Uterus (tissue), 2 donors: ENCODE data around the gene MLPH.

ENCODE experiments used
- POLR2A ChIP-seq, 2 donors: fragments of 450-650 bp; IDR thresholded peaks; one replicate each; pipeline ENCODE4 v1.6.1; 2016; ENCODE audit warnings: antibody characterized with exemption in 2 of 2, mild to moderate bottlenecking in 1 of 2, moderate library complexity in 1 of 2
- TF ChIP-seq, protein P1 (sequence below), 4 experiments: fragments of 200-600 bp in 2 of 4; fragments of 450-650 bp in 2 of 4; sonication (generic) in 2 of 4; IDR thresholded peaks; one replicate each; pipeline ENCODE4 v1.5.1; 2016 to 2019; ENCODE audit warnings: antibody characterized with exemption in 4 of 4, mild to moderate bottlenecking in 2 of 4, moderate library complexity in 1 of 4

DNA sequence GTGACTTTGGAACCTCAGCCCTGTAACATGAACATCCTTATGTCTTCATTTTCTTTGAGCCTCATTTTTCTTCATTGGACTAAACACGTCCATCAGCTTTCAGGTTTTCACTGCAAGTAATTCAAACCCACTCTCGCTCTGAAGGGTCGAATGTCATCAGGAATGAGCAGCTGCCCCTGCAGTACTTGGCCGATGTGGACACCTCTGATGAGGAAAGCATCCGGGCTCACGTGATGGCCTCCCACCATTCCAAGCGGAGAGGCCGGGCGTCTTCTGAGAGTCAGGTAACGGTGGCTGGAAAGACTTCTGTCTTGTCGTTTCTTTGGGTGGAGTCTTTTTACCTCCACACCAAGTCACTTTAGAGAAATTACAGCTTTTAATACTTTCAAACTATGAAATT, 40.2 kb downstream of the MLPH start:
- TF ChIP-seq POLR2A (IDR thresholded peaks at IDR 0.05), result no peak
- TF ChIP-seq, protein P1, sequence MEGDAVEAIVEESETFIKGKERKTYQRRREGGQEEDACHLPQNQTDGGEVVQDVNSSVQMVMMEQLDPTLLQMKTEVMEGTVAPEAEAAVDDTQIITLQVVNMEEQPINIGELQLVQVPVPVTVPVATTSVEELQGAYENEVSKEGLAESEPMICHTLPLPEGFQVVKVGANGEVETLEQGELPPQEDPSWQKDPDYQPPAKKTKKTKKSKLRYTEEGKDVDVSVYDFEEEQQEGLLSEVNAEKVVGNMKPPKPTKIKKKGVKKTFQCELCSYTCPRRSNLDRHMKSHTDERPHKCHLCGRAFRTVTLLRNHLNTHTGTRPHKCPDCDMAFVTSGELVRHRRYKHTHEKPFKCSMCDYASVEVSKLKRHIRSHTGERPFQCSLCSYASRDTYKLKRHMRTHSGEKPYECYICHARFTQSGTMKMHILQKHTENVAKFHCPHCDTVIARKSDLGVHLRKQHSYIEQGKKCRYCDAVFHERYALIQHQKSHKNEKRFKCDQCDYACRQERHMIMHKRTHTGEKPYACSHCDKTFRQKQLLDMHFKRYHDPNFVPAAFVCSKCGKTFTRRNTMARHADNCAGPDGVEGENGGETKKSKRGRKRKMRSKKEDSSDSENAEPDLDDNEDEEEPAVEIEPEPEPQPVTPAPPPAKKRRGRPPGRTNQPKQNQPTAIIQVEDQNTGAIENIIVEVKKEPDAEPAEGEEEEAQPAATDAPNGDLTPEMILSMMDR (IDR thresholded peaks at IDR 0.05), result no peak
